CD4-positive, alpha-beta T cell treated with Interleukin-21 for 1 hour (primary cell): ENCODE results near the gene MIEF2.
"Not testable (repeated sequence)": the region's sequence is repeated elsewhere in the genome, so short reads cannot be mapped to it uniquely, and the experiment has no call there.

Experiments used
- DNase-seq: peaks from one replicate; pipeline ENCODE4 v3.0.0-alpha.2; 2020

MIEF2 gene

DNA sequence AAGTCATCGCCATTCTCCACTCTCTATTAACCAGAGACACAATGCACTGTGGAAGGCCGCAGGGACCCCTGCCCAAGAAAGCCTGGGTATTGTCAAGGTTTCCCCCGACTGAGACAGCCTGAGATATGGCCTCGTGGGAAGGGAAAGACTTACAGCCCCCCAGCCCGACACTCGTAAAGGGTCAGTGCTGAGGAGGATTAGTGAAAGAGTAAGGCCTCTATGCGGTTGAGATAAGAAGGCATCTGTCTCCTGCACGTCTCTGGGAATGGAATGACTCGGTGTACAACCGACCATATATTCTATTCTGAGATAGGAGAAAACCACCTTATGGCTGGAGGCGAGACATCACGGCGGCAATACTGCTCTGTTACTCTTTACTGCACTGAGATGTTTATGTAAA is 42.7 kb downstream of the MIEF2 start:
- DNase-seq, result not testable (repeated sequence)

DNA sequence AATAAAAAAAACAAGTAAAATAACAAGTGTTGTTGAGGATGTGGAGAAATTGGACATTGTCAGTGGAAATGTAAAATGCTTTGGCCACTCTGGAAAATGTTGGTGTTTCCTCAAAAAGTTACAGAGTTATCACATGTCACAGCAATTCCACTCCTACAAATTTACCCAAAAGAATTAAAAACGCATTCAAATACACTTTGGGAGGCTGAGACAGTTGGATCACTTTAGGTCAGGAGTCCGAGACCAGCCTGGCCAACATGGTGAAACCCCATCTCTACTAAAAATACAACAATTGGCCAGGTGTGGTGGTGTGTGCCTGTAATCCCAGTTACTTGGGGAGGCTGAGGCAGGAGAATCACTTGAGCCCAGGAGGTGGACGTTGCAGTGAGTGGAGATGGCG is 48.7 kb downstream of the MIEF2 start:
- DNase-seq, result no peak

DNA sequence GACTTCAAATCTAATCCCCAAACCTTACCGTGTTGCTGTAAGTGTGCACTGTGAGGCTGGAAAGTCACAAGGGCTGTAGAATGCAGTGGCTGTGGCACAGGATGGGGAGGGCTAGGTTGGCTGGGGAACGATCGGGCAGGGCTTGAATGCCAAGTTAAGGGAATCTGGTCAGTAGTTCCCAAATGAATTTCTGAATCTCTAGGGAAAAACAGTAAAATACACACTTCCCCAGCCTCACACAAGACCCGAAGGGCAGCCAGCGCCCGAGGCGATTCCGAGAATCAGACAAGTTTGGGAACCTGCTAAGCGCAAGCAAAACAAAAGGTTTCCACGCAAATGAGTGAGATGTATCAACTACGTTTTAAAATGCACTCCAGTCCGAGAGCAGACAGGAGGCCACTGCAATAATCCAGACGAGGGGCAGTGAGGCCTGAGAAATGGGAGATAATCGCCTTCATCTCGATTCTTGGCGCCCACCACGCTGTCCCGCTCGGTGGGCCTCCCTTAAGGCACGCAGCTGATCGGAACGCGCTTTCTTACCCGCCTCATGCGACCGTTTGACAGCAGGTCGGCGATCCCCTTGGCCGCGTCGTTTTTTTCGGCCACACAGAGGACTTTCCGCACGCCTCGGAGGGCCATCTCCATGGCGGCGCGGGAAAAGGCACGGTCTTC is 53.7 kb downstream of the MIEF2 start:
- no peak for DNase-seq

DNA sequence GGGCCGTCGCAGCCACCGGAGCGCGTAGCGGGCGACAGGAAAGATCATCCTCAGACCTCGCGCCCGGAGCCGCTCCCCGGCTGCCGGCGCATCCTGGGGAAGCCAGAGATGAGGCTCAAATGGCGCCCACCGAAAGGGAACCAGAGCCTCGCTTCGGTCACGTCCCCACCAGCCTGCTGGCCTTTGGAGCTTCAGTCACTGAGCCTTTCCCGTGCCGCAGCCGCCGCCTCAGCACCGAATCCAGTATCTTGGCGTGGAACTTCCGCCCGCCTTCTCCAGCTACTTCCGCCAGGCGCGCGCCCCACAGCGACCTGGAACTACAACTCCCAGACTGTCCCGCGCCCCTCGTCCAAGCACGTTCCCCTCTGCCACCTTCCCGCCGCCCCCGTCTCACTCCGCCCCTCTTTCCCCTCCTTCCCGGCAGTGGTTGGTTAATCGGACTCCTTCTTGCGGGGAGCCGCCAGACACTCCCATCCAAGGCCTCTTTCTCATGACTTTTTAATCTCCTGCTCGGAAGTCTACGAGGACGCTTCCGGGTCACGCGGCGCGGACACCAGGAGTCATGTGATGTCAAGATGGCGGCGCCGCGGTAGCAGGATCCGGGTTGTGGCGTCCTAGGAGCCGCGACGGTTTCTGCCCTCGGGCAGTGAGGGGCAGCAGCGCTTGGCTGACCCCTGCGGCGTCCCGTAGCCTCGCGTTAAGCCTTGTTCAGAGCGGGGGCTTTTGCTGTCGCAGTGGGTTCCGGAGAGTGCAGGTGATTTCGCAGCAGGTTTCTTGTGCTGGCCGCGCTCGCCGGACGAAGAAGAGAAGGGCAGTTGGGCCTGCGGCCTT is 54.5 kb downstream of the MIEF2 start, which contains the start of the genes SMCR8 and TOP3A:
TSS of gene SMCR8 (plus strand) at position 563 of the 831 bp plus-strand sequence. CDS start 497 bp downstream, outside the sequence.
TSS of gene TOP3A (minus strand) at position 264 of the 831 bp plus-strand sequence. CDS start at position 48, 216 bp downstream.
- DNase-seq, result peak; percentile 98

DNA sequence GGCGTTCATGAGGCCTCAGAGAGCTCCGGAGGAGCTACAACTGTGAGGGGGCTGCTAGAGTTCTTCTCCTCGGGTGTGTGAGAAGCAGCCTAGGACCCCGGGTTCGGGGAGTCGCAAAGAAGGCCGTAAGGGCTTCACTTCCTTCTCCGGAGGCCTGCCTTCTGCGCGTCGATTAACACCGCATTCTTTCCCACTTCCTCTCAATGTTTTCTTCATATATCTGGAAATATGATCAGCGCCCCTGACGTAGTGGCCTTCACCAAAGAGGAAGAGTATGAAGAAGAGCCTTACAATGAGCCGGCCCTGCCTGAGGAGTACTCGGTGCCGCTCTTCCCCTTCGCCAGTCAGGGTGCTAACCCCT is 55.1 kb downstream of the MIEF2 start:
- DNase-seq, result peak; percentile 58

DNA sequence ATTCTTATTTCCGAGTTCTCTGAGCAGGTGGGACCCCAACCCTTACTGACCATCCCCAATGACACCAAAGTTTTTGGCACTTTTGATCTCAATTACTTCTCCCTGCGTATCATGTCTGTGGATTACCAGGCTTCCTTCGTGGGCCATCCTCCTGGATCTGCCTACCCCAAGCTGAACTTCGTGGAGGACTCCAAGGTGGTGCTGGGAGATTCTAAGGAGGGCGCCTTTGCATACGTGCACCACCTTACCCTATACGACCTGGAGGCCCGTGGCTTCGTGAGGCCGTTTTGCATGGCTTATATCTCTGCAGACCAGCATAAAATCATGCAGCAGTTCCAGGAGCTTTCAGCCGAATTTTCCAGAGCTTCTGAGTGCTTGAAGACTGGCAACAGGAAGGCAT is 55.5 kb downstream of the MIEF2 start:
- no peak for DNase-seq
